ENCODE results near the gene TUBGCP6.
"Not testable (repeated sequence)": the region's sequence is repeated elsewhere in the genome, so short reads cannot be mapped to it uniquely, and the experiment has no call there.

Gene TUBGCP6

DNA sequence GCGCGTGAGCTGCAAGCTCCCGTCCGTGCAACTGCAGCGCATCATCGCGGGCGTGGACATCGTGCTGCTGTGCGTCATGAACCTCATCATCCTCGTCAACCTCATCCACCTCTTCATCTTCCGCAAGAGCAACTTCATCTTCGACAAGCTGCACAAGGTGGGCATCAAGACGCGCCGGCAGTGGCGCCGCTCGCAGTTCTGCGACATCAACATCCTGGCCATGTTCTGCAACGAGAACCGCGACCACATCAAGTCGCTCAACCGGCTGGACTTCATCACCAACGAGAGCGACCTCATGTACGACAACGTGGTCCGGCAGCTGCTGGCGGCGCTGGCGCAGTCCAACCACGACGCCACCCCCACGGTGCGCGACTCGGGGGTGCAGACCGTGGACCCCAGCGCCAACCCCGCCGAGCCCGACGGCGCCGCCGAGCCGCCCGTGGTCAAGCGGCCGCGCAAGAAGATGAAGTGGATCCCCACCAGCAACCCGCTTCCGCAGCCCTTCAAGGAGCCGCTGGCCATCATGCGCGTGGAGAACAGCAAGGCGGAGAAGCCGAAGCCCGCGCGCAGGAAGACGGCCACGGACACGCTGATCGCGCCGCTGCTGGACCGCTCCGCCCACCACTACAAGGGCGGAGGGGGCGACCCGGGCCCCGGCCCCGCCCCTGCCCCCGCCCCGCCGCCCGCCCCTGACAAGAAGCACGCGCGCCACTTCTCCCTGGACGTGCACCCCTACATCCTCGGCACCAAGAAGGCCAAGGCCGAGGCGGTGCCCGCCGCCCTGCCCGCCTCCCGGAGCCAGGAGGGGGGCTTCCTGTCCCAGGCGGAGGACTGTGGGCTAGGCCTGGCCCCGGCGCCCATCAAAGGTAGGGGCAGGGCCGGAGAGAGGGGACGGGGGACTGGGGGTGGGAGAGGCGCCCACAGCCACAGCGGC is 67.0 kb downstream of the TUBGCP6 start:
- DNase-seq: no peak

DNA sequence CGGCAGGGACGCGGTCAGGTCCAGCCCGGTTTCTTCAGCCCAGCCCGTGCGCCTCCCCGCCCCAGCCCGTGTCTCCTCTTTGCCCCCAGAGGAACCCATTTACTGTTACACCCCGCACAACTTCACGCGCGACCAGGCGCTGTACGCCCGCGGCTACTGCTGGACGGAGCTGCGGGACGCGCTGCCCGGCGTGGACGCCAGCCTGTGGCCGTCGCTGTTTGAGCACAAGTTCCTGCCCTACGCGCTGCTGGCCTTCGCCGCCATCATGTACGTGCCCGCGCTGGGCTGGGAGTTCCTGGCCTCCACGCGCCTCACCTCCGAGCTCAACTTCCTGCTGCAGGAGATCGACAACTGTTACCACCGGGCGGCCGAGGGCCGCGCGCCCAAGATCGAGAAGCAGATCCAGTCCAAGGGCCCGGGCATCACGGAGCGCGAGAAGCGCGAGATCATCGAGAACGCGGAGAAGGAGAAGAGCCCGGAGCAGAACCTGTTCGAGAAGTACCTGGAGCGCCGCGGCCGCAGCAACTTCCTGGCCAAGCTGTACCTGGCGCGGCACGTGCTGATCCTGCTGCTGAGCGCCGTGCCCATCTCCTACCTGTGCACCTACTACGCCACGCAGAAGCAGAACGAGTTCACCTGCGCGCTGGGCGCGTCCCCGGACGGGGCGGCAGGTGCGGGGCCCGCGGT is 67.8 kb downstream of the TUBGCP6 start:
- no peak for DNase-seq

DNA sequence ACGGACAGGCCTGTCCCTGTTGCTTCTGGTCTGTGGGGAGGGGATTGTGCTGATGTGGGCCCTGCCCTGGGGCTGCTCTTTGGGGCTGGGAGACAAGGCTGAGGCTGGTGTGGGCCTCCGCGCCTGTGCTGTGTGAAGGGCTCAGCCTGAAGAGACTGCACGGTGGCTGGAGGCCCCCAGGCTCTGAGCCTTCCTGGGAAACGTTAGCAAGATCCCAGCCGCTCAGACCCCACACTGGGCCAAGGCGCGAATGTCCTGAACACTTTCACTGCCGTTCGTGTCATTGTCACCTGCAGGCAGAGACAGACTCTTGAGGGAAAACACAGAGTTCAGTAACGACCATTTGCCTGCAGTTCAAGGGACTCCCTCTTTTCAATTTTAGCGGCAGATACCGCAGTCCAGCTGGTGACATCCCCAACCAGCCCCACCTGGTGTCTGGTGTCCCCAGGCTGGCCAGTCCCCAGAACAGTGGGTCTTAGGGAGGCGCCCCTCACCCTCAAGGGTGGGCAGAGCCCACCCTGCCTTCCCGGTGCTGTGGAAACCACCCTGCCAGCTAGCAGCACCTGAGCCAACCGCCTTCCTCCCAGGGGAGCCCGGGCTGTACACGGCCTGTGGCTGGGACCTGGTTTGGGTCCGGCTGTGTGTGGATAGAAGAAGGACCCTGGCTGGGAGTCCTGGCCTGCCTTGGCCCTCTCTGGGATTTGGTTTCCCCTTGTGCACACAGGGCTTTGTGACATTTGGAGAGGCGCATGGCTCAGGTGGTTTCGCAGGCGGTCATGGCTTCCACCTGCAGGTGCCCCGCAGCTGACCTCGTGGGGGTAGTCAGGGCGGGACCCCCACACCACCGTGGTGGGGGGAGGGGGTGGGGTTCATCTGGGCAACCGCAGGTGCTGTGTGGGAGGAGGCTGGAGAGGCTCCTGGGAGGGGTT is 68.6 kb downstream of the TUBGCP6 start:
- no peak for DNase-seq

DNA sequence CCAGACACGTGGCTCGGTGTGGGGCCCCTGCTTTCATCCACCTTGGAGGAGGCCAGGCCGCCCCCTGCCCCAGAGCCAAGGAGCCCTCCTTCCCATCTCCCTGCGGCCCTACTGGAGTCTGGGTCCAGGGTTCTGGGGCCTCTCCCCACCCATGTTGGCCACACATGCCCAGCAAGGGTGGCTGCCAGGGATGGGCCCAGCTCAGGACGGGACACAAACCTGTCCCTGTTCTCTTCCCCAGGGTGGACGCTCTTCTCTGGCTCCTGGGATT is 69.7 kb downstream of the TUBGCP6 start:
- DNase-seq: no peak

DNA sequence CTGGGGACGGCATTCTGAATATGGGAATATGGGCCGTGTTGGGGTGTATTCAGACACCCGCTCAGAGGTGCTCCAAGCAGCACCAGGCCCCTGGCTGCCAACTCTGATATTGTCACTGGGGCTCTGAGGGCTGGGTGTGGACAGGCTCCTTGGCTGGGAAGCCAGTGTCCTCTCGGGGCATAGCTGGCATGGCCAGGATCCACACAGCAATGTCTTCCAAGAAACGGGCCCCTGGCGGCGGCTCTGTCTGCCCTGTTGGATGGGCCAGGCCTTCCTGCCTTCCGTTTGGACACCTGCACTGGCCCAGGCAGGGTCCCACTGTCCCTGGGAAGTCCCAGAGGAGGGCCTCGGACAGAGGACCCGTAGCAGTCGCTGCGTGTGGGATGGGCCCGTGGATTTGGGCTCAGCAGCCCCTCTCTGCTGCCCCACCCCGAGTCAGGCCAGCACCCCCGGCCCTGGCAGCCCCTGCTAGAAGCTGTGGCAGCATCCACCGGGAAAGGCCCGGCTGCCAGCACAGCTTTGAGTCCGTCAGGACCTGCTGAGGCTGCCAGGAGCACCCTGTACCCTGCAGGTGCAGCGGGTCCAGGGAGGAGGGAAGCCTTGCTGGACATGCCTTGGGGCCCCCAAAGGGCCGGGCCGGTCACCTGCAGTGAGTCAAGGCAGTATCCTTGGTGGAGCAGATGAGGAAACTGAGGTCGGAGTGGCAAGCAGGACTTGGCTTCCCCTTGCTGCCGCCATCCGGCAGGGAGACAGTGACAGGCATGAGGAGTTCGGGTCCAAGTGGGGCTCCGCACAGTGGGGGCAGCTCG is 70.2 kb downstream of the TUBGCP6 start:
- no peak for DNase-seq

DNA sequence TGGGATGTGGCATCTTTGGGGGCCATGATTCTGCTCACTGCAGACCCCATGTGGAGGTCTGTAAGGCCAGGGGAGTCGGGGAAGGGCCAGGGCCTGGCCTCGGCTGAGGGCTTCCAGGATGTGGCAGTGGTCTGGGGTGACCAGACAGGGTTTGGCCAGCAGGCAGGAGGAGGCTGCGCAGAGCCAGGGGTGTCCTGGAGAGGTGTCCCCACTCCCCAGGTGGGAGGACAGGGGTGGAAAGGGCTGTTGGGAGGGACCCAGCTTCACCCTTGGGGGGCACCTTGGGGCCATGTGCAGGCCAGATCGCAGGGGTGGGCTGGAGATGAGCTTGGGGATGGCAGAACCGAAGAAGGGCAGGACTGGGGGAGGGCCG is 70.9 kb downstream of the TUBGCP6 start:
- no peak for DNase-seq

DNA sequence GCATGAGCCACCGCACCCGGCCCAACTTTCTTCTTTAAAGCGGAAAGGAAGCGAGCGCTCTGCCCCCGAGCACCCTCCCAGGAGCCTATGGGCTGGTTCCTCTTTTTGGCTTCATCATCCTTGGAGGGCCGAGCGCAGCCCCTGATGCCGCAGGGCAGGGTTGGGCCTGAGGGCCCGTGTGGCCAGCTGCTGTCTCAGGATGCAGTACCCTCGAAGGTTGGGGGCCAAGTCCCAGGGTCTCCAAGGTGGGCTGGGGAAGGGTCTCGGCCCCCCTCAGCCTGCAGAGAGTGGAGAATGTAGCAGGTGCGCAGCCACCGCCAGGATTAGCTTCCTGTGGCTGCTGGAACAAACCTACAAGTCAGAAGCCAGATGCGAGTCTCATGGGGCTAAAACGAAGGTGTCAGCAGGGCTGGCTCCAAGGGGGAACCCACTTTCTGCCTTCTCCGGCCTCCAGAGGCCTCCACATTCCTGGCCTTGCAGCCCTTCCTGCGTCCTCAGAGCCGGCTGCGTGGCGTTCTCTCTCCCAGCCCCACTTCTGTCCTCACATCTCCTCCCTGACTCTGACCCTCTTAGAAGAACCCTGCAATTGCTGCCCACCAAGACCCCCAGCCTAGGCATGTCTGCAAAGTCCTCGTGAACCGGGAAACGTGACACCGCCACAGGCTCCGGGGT is 71.4 kb downstream of the TUBGCP6 start:
- no peak for DNase-seq

DNA sequence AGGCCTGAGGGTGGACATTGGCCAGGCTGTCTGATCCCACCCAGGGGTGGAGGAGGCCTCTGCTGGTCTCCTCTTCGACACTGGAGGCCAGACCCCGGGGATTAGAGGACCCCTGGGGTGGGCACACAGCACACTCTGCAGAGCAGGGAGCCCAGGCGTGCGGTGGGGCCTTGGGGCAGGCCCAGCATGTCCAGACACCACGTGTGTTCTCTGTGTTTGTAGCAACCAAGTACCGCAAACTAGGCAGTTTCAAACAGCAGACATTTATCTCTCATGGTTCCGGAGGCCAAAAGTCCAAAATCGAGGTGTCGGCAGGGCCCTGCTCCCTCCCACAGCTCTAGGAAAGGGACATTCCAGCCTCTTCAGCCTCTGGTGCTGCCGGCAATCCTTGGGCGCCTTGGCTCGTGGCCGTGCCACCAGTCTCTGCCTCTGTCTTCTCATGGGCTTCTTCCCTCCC is 72.8 kb downstream of the TUBGCP6 start:
- no peak for DNase-seq

DNA sequence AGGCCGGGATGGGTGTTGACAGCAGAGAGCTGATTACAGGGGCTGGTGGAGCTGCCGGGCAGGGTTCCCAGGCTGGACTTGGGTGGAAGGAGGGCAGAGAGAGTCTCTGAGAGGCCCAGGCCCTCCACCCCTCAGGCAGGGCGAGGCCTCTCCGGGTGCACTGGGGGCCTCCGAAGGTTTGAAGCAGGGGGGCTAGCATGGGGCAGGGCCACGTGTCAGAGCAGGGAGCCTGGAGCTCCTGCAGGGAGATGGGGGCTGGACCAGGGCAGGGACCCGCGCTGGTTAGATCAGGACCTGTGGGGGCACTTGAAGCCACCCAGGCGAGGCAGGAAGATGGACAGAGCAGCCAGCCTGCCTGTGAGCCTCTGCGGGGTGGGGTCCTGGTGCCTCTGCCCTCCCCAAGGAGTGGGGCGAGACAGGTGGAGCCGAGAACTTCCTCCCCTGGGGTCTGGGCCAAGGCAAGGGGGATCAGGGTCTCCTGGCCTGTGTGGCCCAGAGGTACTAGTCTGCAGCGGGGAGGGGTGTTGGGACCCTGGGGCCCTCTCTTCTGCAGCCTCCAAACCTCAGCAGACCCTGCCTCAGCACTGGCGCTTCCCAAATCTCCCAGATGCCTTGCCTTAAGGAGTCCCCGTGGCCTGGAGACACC is 73.4 kb downstream of the TUBGCP6 start:
- no peak for DNase-seq

DNA sequence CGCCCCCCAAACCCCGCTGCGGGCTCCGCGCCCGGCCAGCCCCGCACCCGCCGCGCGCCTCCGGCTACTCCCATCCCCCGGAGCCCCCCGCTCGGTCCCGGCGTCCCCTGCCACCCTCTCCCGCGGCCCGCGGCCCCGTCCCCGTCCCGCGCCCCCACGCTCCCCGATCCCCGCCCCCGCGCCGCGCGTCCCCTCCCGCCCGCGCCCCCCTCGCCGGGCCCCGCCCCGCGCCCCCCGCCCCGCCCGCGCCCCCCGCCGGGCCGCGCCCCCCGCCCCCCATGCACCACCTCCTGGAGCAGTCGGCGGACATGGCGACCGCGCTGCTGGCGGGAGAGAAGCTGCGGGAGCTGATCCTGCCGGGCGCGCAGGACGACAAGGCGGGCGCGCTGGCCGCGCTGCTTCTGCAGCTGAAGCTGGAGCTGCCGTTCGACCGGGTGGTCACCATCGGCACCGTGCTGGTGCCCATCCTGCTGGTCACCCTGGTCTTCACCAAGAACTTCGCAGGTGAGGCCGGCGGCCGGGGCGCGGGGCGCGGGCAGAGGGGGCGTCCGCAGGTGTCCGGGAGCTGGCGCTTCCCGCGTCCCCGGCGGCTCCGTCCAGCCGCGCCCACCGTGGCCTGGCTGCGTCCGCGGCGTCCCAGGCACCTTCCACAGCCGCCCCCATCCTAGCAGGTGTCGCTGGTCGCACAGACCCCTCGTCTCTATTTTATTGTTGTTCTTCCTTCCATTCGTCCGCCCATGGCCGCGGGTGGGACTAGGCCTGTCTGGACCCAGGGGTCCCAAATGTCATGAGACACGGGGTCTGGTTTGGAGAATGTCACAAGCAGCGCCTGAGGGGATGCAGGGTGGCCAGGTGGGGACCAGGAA is 74.1 kb downstream of the TUBGCP6 start, which contains the start of gene PANX2:
Gene PANX2, plus strand, starts transcription at position 279 of the 866 bp plus-strand sequence. Its CDS starts 0 bp downstream, at position 279.
- no peak for DNase-seq

DNA sequence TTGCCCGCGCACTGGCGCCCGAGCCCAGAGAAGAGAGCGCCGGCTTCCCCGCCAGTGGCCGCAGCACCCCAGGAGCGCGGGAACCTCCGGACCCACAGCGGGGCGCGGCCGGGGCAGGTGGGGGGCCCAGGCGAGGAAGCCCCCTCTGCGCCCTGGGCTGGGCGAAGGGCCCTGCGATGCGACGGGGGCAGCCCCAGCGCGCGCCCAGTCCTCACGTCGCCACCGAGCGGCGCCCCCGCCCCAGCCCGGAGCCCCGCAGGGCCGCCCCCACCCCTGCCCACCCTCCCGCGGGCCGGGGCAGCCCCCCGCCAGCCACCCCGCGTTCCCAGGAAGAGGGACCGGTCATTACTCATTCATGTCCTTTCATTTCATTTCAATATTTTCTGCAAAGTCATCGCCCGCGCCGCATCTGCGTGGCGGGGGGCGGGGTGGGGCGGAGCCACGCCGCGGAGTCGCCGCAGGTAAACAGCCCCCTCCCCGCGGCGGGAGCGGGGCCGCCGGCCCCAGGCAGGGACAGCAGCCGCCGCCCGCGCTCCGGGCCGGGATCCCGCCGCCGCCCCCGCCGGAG is 75.0 kb downstream of the TUBGCP6 start:
- no peak for DNase-seq

DNA sequence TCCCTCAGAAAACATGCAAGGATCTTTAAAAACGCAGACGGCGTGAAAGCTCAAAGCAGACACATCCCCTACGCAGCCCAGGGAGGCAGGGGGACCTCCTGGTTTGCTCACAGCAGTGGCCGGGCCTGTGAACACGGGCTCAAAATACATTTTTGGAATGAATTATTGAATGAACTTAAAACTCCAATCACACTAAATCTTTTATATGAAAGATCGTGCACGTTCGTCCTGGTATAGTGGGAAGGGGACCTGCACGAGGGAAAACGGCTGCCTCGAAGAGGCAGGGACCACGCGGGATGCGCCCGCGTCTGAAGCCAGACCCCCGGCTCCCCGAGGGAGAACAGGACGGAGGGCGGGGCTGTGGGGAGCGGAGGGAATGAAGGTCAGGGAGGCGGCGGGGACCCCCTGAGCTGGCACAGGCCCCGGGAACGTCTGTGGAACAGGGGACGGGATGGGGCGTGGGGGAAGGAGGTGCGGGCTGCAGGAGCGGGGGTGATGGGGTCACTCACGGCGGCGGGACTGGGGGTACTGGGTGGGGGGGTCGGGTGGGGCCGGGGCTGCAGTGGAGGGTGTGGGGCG is 75.6 kb downstream of the TUBGCP6 start:
- no peak for DNase-seq

DNA sequence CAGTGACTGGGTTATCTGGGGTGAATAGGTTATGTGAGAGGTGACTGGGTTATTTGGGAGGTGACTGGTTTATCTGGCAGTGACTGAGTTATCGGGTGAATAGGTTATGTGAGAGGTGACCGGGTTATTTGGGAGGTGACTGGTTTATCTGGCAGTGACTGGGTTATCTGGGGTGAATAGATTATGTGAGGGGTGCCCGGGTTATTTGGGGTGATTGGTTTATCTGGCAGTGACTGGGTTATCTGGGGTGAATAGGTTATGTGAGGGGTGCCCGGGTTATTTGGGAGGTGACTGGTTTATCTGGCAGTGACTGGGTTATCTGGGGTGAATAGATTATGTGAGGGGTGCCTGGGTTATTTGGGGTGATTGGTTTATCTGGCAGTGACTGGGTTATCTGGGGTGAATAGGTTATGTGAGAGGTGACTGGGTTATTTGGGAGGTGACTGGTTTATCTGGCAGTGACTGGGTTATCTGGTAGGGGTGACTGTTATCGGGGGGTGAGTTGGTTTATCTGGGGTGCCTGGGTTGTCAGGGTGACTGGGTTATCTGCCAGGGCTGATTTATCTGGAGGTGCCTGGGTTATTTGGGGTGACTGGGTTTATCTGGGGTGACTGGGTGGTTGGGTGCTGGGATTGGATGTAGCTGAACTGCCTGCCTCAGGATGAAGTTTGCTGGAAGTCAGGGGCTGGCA is 76.2 kb downstream of the TUBGCP6 start:
- not testable (repeated sequence) for DNase-seq

DNA sequence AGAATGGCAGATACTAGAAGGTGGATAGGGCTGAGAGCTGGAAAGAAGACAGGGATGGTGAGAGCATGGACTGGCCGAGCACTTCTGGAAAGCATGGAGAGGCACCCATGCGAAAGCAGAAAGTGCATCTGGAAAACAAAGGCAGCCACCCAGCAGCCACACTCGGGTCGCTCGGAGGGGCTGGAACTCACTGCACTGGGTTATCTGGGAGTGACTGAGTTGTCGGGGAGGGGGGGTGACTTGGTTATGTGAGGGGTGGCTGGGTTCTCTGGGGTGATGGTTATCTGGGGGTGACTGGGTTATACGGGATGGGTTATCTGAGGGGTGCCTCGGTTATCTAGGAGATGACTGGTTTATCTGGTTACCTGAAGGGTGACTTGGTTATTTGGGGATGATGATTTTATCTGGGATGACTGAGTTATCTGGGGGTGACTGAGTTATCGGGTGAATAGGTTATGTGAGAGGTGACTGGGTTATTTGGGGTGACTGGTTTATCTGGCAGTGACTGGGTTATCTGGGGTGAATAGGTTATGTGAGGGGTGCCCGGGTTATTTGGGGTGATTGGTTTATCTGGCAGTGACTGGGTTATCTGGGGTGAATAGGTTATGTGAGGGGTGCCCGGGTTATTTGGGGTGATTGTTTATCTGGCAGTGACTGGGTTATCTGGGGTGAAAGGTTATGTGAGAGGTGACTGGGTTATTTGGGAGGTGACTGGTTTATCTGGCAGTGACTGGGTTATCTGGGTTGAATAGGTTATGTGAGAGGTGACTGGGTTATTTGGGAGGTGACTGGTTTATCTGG is 76.9 kb downstream of the TUBGCP6 start:
- no peak for DNase-seq
